HepG2 (cell line): Measurements from ENCODE around the gene NOL12. TPM values are rescaled to one million over a fixed set of nuclear protein-coding genes. Genes with fewer than 3 reads are reported as not detected.
A peak's percentile ranks its signal among the peaks of the same experiment; 100 is the strongest.

Experiments
- CBX1 ChIP-seq: IDR thresholded peaks from one replicate; pipeline ENCODE4 v1.6.1; 2016; ENCODE audit warnings: antibody characterized with exemption, low read depth
- E2F5 ChIP-seq: sonication (generic); formaldehyde crosslinking; conservative IDR thresholded peaks from 2 replicates; pipeline ENCODE4 v1.4.0; 2020; ENCODE audit warnings: missing genetic modification reagents
- HNRNPLL ChIP-seq: fragments of 200-400 bp; formaldehyde crosslinking; IDR thresholded peaks from 2 replicates; pipeline ENCODE4 v1.6.1; 2017; ENCODE audit warnings: mild to moderate bottlenecking, low read depth, low read length; ENCODE audit not compliant: poor library complexity, severe bottlenecking
- JUN ChIP-seq: sonication (generic); formaldehyde crosslinking; IDR thresholded peaks from 2 replicates; pipeline ENCODE4 v1.4.0; 2020; ENCODE audit warnings: mild to moderate bottlenecking, missing genetic modification reagents
- JUNB ChIP-seq: sonication (generic); formaldehyde crosslinking; IDR thresholded peaks from 2 replicates; pipeline ENCODE4 v1.8.0; 2022; ENCODE audit warnings: missing genetic modification reagents, mild to moderate bottlenecking, borderline replicate concordance
- KLF6 ChIP-seq: IDR thresholded peaks from 2 replicates; pipeline ENCODE4 v1.8.0; 2016; ENCODE audit warnings: missing biosample characterization, missing genetic modification reagents
- SRSF4 ChIP-seq: fragments of 200-400 bp; formaldehyde crosslinking; IDR thresholded peaks from one replicate; pipeline ENCODE4 v1.6.1; 2018; ENCODE audit warnings: mild to moderate bottlenecking, low read depth, low read length, moderate library complexity; ENCODE audit not compliant: poor library complexity, severe bottlenecking
- ZNF20 ChIP-seq: sonication (generic); formaldehyde crosslinking; IDR thresholded peaks from 2 replicates; pipeline ENCODE4 v1.4.0; 2020; ENCODE audit warnings: mild to moderate bottlenecking, moderate library complexity, missing genetic modification reagents
- ZNF205 ChIP-seq: IDR thresholded peaks from 2 replicates; pipeline ENCODE4 v1.6.1; 2018; ENCODE audit warnings: missing biosample characterization, missing genetic modification reagents
- ZNF296 ChIP-seq: sonication (generic); formaldehyde crosslinking; conservative IDR thresholded peaks from 2 replicates; pipeline ENCODE4 v1.5.0; 2020; ENCODE audit warnings: mild to moderate bottlenecking, missing genetic modification reagents
- ZNF569 ChIP-seq: sonication (generic); formaldehyde crosslinking; IDR thresholded peaks from 2 replicates; pipeline ENCODE4 v1.5.0; 2020; ENCODE audit warnings: mild to moderate bottlenecking, missing genetic modification reagents, moderate library complexity, borderline replicate concordance
- ZNF7 ChIP-seq: IDR thresholded peaks from 2 replicates; pipeline ENCODE4 v1.6.1; 2016; ENCODE audit warnings: missing biosample characterization, missing genetic modification reagents
- ZNF746 ChIP-seq: sonication (generic); formaldehyde crosslinking; IDR thresholded peaks from 2 replicates; pipeline ENCODE4 v1.8.0; 2022; ENCODE audit warnings: mild to moderate bottlenecking, missing genetic modification reagents
- ZNF761 ChIP-seq: sonication (generic); formaldehyde crosslinking; conservative IDR thresholded peaks from 2 replicates; pipeline ENCODE4 v1.4.0; 2020; ENCODE audit warnings: mild to moderate bottlenecking, missing genetic modification reagents
- ZNF766 ChIP-seq: sonication (generic); formaldehyde crosslinking; IDR thresholded peaks from 2 replicates; pipeline ENCODE4 v1.5.0; 2020; ENCODE audit warnings: missing genetic modification reagents, borderline replicate concordance
- polyA plus RNA-seq, 8 experiments: library from polyadenylated mRNA; depleted of rRNA in 3 of 8; stranded (reverse) in 7 of 8; unstranded in 1 of 8; fragments of >200 nt; fragmentation: Illumina TruSeq in 4 of 8; extraction: Trizol in 4 of 8; gene quantifications; 2 replicates each; pipeline versions ENCODE4 v1.2.1 to v1.2.3, GENCODE V29; 2011 to 2016; ENCODE audit warnings: low read depth in 4 of 8, missing spikeins in 1 of 8, mixed read lengths in 1 of 8; ENCODE audit not compliant: insufficient read depth in 1 of 8
- total RNA-seq, 5 experiments: library from RNA; depleted of rRNA; stranded (reverse); fragments of >200 nt; fragmentation: Illumina TruSeq; extraction: Trizol; gene quantifications; 2 replicates each; pipeline ENCODE4 v1.2.3, GENCODE V29; 2016; ENCODE audit warnings: low read depth in 1 of 5
- TF ChIP-seq, protein P1 (sequence below): sonication (generic); formaldehyde crosslinking; IDR thresholded peaks from 2 replicates; pipeline ENCODE4 v1.8.1; 2023; ENCODE audit warnings: mild to moderate bottlenecking, moderate library complexity, missing genetic modification reagents
- TF ChIP-seq, protein P2 (sequence below): sonication (generic); formaldehyde crosslinking; IDR thresholded peaks from 2 replicates; pipeline ENCODE4 v1.5.1; 2020; ENCODE audit warnings: missing genetic modification reagents, mild to moderate bottlenecking, borderline replicate concordance
- TF ChIP-seq, protein P3 (sequence below): sonication (generic); formaldehyde crosslinking; conservative IDR thresholded peaks from 2 replicates; pipeline ENCODE4 v1.4.0; 2020; ENCODE audit warnings: missing genetic modification reagents
- TF ChIP-seq, protein P4 (sequence below): sonication (generic); formaldehyde crosslinking; conservative IDR thresholded peaks from 2 replicates; pipeline ENCODE4 v1.4.0; 2020; ENCODE audit warnings: mild to moderate bottlenecking, missing genetic modification reagents, moderate library complexity

Gene NOL12
- total and polyA plus RNA-seq, 2 of the 13 experiments (the other 11 are each of a cell fraction or from before 2014, with no cell fraction given), result 14.3 to 31.4 TPM

- TF ChIP-seq ZNF746 (CRISPR knock-in tag) (peak; percentile 51; the same call in 1 of the 2 replicates), ZNF569 (CRISPR knock-in tag) (no peak), ZNF7 (CRISPR knock-in tag) (no peak), CBX1 (peak; percentile 50), ZNF766 (CRISPR knock-in tag) (no peak), ZNF205 (CRISPR knock-in tag) (0 out of 2 replicates have a peak, but pooled peaks have one; percentile 55), SRSF4 (no peak), E2F5 (CRISPR knock-in tag) (no peak), HNRNPLL (no peak), ZNF761 (CRISPR knock-in tag) (no peak), KLF6 (CRISPR knock-in tag) (no peak; the same call in 1 of the 2 replicates), ZNF296 (0 out of 2 replicates have a peak, but pooled peaks have one; percentile 21), JUNB (CRISPR knock-in tag) (no peak), JUN (0 out of 2 replicates have a peak, but pooled peaks have one; percentile 10), ZNF20 (CRISPR knock-in tag) (no peak)
- TF ChIP-seq, protein P1, sequence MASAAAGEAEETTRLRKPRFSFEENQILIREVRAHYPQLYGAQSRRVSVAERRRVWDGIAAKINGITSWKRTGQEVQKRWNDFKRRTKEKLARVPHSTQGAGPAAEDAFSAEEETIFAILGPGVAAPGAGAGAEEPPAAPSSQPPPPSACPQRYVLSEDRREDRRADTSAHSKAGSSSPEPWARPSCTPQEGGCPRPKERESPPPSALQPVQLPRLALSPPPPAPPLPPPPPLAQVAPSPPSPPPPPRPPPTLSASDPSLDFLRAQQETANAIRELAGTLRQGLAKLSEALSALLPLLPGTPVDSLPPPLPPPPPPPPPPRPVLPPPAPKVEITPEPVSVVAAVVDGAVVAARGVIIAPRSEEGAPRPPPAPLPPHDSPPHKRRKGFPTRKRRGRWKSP (CRISPR knock-in tag), result no peak; the same call in 1 of the 2 replicates
- TF ChIP-seq, protein P2, sequence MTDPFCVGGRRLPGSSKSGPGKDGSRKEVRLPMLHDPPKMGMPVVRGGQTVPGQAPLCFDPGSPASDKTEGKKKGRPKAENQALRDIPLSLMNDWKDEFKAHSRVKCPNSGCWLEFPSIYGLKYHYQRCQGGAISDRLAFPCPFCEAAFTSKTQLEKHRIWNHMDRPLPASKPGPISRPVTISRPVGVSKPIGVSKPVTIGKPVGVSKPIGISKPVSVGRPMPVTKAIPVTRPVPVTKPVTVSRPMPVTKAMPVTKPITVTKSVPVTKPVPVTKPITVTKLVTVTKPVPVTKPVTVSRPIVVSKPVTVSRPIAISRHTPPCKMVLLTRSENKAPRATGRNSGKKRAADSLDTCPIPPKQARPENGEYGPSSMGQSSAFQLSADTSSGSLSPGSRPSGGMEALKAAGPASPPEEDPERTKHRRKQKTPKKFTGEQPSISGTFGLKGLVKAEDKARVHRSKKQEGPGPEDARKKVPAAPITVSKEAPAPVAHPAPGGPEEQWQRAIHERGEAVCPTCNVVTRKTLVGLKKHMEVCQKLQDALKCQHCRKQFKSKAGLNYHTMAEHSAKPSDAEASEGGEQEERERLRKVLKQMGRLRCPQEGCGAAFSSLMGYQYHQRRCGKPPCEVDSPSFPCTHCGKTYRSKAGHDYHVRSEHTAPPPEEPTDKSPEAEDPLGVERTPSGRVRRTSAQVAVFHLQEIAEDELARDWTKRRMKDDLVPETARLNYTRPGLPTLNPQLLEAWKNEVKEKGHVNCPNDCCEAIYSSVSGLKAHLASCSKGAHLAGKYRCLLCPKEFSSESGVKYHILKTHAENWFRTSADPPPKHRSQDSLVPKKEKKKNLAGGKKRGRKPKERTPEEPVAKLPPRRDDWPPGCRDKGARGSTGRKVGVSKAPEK, result no peak
- TF ChIP-seq, protein P3, sequence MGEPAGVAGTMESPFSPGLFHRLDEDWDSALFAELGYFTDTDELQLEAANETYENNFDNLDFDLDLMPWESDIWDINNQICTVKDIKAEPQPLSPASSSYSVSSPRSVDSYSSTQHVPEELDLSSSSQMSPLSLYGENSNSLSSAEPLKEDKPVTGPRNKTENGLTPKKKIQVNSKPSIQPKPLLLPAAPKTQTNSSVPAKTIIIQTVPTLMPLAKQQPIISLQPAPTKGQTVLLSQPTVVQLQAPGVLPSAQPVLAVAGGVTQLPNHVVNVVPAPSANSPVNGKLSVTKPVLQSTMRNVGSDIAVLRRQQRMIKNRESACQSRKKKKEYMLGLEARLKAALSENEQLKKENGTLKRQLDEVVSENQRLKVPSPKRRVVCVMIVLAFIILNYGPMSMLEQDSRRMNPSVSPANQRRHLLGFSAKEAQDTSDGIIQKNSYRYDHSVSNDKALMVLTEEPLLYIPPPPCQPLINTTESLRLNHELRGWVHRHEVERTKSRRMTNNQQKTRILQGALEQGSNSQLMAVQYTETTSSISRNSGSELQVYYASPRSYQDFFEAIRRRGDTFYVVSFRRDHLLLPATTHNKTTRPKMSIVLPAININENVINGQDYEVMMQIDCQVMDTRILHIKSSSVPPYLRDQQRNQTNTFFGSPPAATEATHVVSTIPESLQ (CRISPR knock-in tag), result no peak
- TF ChIP-seq, protein P4, sequence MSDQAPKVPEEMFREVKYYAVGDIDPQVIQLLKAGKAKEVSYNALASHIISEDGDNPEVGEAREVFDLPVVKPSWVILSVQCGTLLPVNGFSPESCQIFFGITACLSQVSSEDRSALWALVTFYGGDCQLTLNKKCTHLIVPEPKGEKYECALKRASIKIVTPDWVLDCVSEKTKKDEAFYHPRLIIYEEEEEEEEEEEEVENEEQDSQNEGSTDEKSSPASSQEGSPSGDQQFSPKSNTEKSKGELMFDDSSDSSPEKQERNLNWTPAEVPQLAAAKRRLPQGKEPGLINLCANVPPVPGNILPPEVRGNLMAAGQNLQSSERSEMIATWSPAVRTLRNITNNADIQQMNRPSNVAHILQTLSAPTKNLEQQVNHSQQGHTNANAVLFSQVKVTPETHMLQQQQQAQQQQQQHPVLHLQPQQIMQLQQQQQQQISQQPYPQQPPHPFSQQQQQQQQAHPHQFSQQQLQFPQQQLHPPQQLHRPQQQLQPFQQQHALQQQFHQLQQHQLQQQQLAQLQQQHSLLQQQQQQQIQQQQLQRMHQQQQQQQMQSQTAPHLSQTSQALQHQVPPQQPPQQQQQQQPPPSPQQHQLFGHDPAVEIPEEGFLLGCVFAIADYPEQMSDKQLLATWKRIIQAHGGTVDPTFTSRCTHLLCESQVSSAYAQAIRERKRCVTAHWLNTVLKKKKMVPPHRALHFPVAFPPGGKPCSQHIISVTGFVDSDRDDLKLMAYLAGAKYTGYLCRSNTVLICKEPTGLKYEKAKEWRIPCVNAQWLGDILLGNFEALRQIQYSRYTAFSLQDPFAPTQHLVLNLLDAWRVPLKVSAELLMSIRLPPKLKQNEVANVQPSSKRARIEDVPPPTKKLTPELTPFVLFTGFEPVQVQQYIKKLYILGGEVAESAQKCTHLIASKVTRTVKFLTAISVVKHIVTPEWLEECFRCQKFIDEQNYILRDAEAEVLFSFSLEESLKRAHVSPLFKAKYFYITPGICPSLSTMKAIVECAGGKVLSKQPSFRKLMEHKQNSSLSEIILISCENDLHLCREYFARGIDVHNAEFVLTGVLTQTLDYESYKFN, result peak; percentile 91
These were observed 45.8 kb downstream of the NOL12 start (continued) for GRCh38 chr22:37731804-37732471.
